HG03097 (cell line): ENCODE measurements around the gene COMMD10.
"Not testable (repeated sequence)": the region's sequence is repeated elsewhere in the genome, so short reads cannot be mapped to it uniquely, and the experiment has no call there.

Source experiments
- ATAC-seq: cut with Tn5 transposase; IDR thresholded peaks from one replicate; pipeline ENCODE4 v1.9.1; 2021; ENCODE audit not compliant: unreplicated experiment, low FRiP score

Gene COMMD10

DNA sequence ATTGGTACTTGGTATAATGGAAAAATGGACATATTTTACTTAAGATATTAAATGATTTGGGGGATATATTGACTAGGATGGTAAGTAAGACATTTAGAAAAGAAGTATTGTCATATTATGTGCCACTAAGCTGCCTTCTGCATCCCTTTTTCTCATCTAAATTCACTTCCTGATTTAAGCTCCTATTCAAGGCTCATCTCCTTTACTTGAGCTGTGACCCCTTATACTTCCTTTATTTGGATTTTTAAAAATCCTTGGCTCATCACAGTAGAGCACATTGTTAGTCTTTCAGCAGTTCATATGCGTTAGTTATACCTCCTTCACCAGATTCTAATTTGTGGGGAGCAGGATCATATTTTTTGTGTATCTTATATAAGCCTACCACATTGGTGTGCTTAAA is 6.6 kb downstream of the COMMD10 start:
- ATAC-seq = no peak

DNA sequence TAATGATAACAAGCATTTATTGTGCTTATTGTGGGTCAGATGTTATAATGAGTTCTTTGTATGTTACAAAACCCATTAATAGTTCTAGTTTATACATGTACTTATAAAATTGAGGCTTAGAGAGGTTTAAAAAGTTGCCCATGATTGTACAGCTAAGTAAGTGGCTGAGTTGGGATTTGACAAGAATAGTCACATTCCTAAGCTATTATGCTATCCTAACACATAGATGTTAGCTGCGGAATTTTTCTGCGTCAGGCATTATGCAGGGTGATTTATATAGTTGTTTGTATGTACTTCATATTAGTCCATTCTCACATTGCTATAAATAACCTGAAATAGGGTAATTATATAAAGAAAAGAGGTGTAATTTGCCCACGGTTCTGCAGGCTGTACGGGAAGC is 12.5 kb downstream of the COMMD10 start:
- no peak for ATAC-seq

DNA sequence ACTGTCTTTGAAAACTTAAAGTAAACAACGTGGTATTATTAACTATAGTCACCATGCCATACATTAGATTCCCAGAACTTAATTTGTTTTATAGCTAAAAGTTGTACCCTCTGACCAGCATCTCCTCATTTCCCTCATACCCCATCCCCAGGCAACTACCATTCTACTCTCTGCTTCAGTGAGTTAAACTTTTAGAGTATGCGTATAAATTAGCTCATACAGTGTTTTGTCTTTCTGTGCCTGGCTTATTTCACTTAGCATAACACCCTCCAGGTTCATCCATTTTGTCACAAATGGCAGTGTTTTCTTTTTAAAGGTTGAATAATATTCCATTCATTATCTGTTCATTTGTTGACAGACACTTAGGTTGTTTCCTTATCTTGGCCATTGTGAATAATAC is 14.2 kb downstream of the COMMD10 start:
- ATAC-seq = no peak

DNA sequence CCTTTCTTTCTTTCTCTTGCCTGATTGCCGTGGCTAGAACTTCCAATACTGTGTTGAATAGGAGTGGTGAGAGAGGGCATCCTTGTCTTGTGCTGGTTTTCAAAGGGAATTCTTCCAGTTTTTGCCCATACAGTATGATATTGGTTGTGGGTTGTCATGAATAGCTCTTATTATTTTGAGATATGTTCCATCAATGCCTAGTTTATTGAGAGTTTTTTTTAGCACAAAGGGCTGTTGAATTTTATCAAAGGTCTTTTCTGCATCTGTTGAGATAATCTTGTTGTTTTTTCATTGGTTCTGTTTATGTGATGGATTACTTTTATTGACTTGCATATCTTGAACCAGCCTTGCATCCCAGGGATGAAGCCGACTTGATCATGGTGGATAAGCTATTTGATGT is 20.1 kb downstream of the COMMD10 start:
- not testable (repeated sequence) for ATAC-seq

DNA sequence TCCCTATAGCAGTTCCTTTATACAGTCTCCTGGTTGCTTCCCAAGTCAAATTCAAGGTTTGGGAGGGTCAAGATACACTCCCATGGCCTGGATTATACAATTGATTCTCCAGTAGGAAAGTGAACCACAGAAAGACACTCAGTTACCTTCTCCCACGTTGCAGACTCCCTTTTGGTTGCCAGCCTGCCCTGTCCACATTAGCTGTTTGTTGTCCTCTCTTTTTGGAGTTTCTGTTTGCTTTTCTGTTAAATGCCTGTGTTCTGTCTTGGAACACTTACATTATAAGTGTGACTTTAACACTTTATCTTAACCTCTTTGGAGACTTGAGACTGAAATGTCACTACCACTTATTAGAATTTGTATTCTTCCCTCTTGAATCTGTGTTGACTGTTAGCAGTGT is 30.3 kb downstream of the COMMD10 start:
- no peak for ATAC-seq

DNA sequence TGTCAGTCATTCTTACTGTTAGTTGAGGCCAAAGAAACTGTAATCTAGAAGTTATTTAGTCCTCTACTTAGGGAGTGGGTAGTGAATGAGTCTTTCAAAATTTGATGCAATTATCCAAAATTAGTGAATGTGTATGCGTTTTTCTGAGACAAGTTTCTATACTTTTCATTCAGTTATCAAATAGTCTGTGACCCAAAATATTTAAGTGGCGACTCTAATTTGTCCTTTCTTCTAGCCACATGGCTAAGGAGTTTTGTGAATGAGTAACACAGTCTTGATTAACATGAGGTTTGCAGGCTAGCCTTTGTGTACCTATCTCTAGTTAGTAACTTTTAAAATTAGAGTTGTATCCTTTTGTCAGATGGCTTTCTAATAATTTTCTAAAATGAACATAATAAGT is 45.6 kb downstream of the COMMD10 start:
- no peak for ATAC-seq

DNA sequence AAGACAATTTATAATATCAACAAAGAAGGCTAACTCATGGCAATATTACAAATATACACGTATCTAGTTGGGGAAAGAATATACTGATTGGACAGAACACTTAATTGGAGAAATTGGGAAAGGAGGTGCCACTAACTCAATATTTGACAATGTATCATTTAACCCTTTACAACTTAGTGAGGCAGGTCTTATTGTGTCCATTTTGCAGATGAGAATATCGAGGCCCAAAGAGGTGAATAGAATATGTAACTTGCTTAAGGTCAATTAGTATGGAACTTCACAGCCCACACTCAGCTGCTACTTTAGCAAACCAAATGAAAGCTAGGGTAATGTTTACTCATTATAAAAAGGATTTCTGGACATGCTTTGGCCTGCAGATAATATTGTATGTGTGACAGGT is 46.2 kb downstream of the COMMD10 start:
- ATAC-seq = no peak

DNA sequence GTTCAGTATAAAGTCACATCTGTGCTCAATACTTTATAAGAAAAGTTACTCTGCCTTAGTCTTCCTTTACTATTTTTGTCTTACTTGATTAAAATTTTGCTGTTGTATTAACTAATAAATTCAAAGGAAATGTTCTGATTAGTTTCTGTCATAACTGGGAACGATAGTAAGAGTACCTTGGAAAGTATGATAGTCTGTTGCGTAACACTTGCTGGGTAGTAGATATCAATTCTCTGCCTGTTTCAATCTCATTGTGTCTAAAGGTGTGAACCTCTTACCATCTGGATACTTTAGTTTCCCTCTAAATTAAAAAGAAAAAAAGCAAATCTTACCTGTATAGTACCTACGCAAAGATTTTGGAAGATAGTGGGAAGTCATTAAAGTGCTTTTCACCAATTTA is 48.5 kb downstream of the COMMD10 start:
- ATAC-seq = no peak

DNA sequence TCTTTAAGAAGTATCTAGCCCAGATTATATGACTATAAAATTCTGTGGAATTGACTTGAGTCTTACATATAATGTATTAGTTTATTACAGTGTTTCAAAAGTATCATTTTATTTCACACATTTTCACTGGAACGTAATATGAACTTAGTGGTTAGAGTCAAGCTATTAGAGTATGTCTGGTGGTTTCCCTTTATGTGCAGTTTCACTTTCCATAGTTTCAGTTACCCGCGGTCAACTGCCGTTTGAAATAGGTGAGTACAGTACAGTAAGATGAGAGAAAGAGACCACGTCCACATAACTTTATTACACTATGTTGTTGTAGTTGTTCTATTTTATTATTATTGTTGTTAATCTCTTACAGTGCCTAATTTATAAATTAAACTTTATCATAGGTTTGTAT is 50.5 kb downstream of the COMMD10 start:
- ATAC-seq = peak; percentile 97

DNA sequence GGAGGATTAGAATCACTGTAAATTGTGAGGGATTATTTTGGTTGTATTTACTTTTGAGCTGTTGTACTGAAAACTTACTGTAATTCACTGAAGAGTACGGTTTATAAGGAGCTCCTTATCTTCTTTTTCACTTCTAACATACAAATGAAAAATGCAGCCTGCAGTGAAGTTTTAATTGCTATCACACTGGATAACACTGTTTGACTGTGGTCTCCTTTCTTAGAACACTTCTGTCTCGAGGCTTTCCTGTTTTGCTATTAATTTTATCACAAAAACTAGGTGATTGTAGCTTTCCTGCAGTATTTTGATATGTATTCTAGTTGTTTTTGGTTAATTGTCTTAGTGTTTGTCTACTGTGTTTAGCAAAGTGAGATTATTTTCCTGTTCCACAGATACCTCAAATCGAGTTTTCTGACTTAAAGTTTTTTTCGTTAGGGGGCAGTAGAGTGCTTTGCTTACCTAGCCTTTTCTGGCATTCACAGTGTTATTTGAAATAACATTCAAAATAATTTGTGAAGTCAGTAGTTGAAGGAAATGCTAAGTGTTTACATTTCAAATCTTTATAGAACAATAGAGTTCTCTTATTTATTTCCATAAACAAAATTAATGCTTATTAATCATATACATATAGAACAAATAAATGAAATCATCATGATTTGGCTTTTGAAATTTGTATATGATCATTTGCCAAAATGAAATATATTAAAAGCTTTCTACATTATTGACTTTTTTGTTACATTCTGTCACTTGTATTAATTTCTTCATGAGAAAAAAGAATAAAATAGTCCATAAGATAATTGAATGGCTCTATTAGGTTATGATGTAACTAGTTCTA is 52.9 kb downstream of the COMMD10 start:
- no peak for ATAC-seq

DNA sequence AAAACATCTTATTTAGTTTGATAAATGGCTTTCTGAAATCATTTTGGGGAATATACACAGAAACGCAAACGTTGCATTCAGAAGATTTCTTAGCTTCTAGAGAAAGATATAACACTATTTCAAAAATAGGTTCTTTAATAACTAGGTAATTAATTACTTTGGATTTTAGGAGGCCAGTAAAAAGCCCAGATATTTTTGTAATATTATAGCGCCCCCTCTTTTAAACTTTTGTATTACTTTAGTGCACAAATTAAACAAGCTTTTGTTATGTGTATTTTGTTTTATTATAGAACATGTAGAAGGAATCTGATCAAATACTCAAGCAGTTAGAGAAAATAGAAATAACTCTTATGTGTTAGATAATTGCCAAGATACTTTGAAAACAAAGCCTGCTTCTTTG is 57.7 kb downstream of the COMMD10 start:
- ATAC-seq = no peak

DNA sequence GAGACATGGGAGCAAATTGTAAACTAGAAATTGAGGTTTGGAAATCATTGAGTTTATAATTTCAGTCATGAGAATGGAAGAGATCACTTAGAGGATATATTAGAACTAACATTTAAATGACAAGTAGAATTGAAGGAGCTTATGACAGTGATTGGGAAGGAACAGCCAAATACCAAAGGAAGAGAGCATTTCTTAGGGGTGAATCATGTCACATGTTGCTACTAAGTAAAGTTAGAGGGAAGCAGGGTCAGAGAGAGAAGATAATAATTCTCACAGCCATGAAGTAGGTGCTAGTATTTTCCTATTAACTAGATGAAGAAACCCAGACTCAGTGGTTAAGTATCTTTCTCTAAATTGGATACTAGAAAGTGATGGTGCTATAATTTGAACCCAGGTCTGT is 59.3 kb downstream of the COMMD10 start:
- no peak for ATAC-seq

DNA sequence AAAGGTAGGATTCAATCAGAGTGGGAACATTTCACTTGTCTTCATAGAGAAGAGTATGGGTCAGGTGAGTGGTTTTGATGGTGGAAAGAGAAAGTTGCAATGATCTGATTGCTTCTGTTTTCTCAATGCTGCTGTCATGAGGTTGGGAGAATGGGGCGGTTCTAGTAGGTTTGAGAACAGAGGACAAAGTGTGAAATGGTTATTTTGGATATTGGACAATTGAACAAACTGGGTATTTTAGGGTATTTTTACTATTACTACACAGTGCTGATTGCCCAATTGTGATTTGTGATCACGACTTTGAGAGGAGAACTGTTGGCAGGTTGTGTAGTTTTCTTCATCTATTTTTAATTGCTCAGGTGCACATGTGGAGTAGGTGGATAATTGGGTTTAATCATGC is 60.2 kb downstream of the COMMD10 start:
- ATAC-seq = no peak

DNA sequence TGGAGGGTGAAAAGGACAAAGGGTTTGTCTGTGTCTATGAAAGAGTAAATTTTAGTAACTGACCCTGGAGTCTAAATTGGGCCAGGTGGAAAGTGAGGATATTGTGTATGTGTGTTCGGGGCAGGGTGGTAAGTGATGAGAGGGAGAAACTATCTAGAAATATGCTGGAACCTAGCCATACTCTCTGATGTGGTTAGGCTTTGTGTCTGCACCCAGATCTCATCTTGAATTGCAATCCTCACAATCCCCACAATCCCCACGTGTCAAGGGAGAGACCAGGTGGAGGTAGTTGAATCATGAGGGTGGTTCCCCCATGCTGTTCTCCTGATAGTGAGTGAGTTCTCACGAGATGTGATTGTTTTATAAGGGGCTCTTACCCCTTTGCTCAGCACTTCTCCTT is 60.6 kb downstream of the COMMD10 start:
- no peak for ATAC-seq

DNA sequence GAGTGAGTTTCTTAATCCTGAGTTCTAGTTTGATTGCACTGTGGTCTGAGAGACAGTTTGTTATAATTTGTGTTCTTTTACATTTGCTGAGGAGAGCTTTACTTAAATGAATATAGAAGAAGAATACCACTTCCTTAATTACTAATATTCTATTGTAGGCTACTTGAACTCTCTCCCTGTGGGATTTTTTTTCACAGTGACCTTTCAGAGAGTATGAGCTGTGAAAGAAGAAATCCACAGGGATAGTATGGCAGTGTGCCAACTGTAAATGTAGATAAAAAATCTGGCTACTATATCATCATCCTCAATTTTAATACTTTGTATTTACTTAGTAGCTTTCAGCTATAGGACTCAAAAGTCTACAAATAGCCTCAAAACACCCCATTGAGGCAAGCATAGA is 67.3 kb downstream of the COMMD10 start:
- ATAC-seq = no peak

DNA sequence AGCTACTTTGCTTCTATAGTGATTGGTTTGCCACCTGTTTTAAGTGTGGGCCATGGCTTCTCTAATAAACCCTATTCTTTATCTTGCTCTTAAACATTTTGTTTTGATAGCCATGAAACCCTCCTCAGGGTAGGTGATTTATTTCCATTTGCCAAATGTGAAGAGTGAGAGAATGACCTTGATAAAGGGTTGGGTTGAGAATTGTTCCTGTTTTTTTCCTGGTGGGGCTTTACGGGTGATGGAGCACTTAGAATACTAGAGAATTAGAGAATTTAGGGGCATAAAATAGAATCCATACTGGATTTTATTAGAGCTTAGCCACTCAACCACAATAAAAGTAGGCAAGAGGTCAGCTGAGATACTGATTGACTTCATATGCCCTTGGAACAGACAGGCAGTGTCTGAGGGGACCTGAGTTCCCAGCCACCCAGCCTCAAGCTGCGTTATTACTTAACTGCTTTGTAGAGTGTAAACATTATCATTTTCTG is 68.9 kb downstream of the COMMD10 start:
- no peak for ATAC-seq

DNA sequence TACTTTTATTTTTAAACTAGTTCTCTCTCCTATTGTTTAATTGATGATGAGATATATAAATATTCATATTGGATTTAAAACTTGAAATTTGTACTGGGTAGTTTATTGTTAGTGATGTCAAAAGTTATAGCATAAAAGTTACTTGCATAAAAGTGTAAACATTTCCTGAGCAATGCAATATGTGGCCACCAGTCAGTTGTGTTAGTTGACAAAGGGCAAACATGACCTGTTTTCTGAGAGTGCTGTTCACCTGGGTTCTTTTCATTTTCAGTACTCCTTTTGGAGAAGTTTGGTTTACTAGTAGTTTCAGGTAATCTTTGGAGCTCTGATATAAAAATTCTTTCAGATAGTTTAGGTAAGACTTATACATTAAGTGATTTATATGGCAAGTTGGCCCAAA is 69.4 kb downstream of the COMMD10 start:
- no peak for ATAC-seq

DNA sequence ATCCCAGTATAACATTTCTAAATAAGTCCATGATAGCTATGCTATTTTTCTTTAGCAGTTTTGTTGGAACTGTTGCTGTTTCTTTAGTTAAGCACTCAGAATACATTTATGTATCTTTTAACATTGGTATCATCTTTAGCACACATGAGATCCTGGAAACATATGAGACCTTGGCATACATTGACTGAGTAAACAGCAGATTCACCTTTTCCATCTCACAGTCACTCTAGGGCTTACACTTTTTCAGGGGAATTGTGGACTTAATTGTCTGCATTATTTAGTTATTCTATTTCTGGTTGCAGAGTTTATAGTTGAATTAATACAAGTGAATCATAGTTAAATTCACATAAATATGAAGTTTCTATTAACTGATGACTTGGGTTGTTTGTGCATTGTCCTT is 70.1 kb downstream of the COMMD10 start:
- no peak for ATAC-seq

DNA sequence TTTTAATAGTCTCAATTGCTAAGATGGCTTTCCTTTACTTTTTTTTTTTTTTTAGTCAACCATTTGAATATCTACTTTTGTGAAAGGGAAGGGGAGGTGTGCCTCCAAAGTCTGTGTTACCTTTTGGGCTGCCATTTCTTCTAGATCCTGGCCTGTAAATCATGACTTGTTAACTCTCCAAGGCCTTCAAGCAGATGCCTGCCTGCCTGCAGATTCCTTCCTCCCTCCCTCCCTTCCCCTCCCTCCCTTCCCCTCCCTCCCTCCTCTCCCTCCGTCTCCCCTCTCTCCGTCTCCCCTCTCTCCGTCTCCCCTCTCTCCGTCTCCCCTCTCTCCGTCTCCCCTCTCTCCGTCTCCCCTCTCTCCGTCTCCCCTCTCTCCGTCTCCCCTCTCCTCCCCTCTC is 73.1 kb downstream of the COMMD10 start:
- no peak for ATAC-seq

DNA sequence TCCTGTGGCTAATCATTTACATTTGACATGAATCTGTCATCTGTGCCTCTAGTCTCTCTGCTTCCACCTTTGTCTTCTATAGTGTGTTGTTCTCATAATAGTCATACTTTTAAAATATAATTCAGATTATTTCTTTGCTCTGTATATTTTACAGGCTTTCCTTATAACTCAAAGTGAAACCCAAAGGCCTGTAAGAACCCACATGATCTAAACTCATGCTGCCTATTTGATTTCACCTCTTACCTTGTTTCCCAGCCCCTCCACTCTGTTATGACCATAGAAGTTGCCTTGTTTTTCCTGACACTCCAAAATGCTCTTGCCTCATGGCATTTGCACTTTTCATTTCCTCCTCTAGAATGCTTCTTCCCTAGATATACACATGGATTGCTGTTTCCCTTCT is 74.2 kb downstream of the COMMD10 start:
- ATAC-seq = no peak

DNA sequence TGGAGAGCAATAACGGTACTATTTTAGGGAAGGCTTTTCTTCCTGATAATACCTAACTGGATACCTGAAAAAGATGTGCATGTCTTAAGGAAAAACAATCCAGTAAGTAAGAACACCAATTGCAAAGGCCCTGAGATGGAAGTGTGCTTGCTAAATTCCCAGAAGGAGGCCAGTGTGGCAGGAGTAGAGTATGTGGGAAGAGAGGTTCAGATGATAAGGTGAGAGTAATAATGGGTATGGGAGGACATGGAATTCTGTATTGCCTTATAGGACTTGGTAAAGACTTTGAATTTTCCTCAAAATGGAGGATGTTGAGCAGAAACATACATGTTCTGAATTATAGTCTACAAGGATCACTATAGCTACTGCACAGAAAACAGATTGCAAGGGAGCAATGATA is 89.3 kb downstream of the COMMD10 start:
- no peak for ATAC-seq

DNA sequence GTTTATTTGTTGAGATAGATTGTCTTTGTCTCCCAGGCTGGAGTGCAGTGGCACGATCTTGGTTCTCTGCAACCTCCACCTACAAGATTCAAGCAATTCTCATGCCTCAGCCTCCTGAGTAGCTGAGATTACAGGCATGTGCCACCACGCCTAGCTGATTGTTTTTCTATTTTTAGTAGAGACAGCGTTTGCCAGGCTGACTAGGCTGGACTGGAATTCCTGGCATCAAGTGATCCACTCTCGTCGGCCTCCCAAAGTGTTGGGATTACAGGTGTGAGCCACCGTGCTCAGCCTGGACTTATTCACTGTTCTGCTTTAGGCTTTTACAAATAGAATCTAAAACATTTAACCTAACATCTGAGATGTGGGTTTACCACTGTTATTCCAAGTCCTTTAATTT is 91.3 kb downstream of the COMMD10 start:
- ATAC-seq = no peak

DNA sequence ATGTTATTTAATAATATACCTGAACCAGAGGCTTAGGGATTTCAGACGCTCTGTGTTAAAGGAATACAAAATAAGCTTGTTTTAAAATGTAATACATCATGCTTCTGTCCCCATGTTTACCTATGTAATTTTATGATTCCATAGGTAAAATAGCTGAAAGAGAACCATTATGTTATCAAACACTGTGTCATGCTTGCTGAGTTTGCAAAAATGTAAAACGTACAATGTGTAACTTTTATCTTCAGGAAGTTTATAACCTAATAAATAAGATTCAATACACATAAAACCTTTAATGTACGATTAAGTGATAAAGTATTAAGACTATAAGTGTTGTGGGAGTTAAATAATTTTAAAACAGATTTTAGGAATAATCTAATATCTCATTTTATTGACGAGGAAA is 94.1 kb downstream of the COMMD10 start:
- ATAC-seq = no peak
